OCI-LY1 (cell line): ENCODE results near the gene SULT1A3.
A peak's percentile ranks its signal among the peaks of the same experiment; 100 is the strongest.

Experiments
- H2AFZ ChIP-seq: fragments of 200-600 bp; sonication (generic), shearing (Covaris generic); 2 replicates; pipeline ENCODE4 v1.6.0; 2014; ENCODE audit warnings: antibody characterized with exemption, mild to moderate bottlenecking, low read length
- H3F3A ChIP-seq: fragments of 200-600 bp; sonication (generic), shearing (Covaris generic); 2 replicates; pipeline ENCODE4 v1.6.0; 2014; ENCODE audit warnings: mild to moderate bottlenecking, antibody characterized with exemption, low read length, moderate library complexity; ENCODE audit not compliant: insufficient read depth
- H3K27ac ChIP-seq: fragments of 200-600 bp; sonication (generic); 2 replicates; pipeline ENCODE4 v1.5.1; 2014; ENCODE audit warnings: low read length, mixed run types, mild to moderate bottlenecking, low read depth; ENCODE audit not compliant: poor library complexity, severe bottlenecking
- H3K27me3 ChIP-seq: fragments of 200-600 bp; sonication (generic); 2 replicates; pipeline ENCODE4 v1.6.0; 2014; ENCODE audit warnings: antibody characterized with exemption, mild to moderate bottlenecking, low read length, moderate library complexity; ENCODE audit not compliant: insufficient read depth
- H3K36me3 ChIP-seq: fragments of 200-600 bp; sonication (generic); 2 replicates; pipeline ENCODE4 v1.6.1; 2014; ENCODE audit warnings: mild to moderate bottlenecking, antibody characterized with exemption, low read length, moderate library complexity, mixed read lengths; ENCODE audit not compliant: insufficient read depth
- H3K4me1 ChIP-seq: fragments of 200-600 bp; sonication (generic); 2 replicates; pipeline ENCODE4 v1.5.1; 2014; ENCODE audit warnings: mild to moderate bottlenecking, low read length, moderate library complexity; ENCODE audit not compliant: insufficient read depth, severe bottlenecking
- H3K4me2 ChIP-seq: fragments of 200-600 bp; sonication (generic), shearing (Covaris generic); 2 replicates; pipeline ENCODE4 v1.6.1; 2014; ENCODE audit warnings: low read length
- H3K4me3 ChIP-seq: fragments of 200-600 bp; sonication (generic); 2 replicates; pipeline ENCODE4 v1.5.1; 2014; ENCODE audit warnings: low read length, low read depth, mild to moderate bottlenecking, mixed read lengths; ENCODE audit not compliant: poor library complexity, severe bottlenecking
- H3K79me2 ChIP-seq: fragments of 200-600 bp; shearing (Covaris generic); 2 replicates; pipeline ENCODE4 v1.6.1; 2016; ENCODE audit warnings: mixed run types, low read length, mixed read lengths; ENCODE audit not compliant: insufficient read depth
- H3K9ac ChIP-seq: fragments of 200-600 bp; sonication (generic), shearing (Covaris generic); 2 replicates; pipeline ENCODE4 v1.6.1; 2014; ENCODE audit warnings: mild to moderate bottlenecking, low read length, mixed read lengths
- H3K9me2 ChIP-seq: fragments of 200-600 bp; sonication (generic), shearing (Covaris generic); 2 replicates; pipeline ENCODE4 v1.6.1; 2014; ENCODE audit warnings: low read depth, mild to moderate bottlenecking, low read length, mixed read lengths
- H3K9me3 ChIP-seq: fragments of 200-600 bp; shearing (Covaris generic); 2 replicates; pipeline ENCODE4 v1.6.1; 2014; ENCODE audit warnings: low read length, mixed read lengths
- H4K20me1 ChIP-seq: fragments of 200-600 bp; sonication (generic), shearing (Covaris generic); 2 replicates; pipeline ENCODE4 v1.6.0; 2016; ENCODE audit warnings: mild to moderate bottlenecking, low read length; ENCODE audit not compliant: insufficient read depth
- CTCF ChIP-seq: fragments of 200-600 bp; sonication (generic), shearing (Covaris generic); IDR thresholded peaks from 2 replicates; pipeline ENCODE4 v1.5.1; 2017; ENCODE audit warnings: mild to moderate bottlenecking, antibody characterized with exemption, low read length, moderate library complexity, mixed read lengths
- EZH2 ChIP-seq: fragments of 200-600 bp; sonication (generic), shearing (Covaris generic); IDR thresholded peaks from 2 replicates; pipeline ENCODE4 v1.8.0; 2017; ENCODE audit warnings: borderline replicate concordance, mixed run types, mild to moderate bottlenecking, antibody characterized with exemption, low read length, moderate library complexity, mixed read lengths

Gene SULT1A3

GRCh38 chr16:30184096-30184890 lies 14.8 kb upstream of the SULT1A3 start:
- Histone ChIP-seq H3K27me3 (no peaks in the 10 kb centered on the region), H3F3A (no peaks in the 10 kb centered on the region), H4K20me1 (no peaks in the 10 kb centered on the region), H3K4me2 (peak overlapping the region; percentile 80), H3K79me2 (no peaks in the 10 kb centered on the region), H3K27ac (peak overlapping the region; percentile 98), H3K9me3 (no peaks in the 10 kb centered on the region), H3K9me2 (no peaks in the 10 kb centered on the region), H3K4me1 (peaks cover 37% of the 10 kb centered on the region), H3K9ac (peak overlapping the region; percentile 97), H3K36me3 (peaks cover 40% of the 10 kb centered on the region), H3K4me3 (peak overlapping the region; percentile 87), H2AFZ (no peak overlapping the region)
- no peak for TF ChIP-seq EZH2
- no peak for TF ChIP-seq CTCF

- Histone ChIP-seq H3K27ac (peak overlapping the region; percentile 98), H3K36me3 (peaks cover 40% of the 10 kb centered on the region), H3K4me1 (peaks cover 37% of the 10 kb centered on the region), H3K9me2 (no peaks in the 10 kb centered on the region), H4K20me1 (no peaks in the 10 kb centered on the region), H2AFZ (no peak overlapping the region), H3K9ac (peak overlapping the region; percentile 97), H3F3A (no peaks in the 10 kb centered on the region), H3K79me2 (no peaks in the 10 kb centered on the region), H3K4me2 (peak overlapping the region; percentile 80), H3K27me3 (no peaks in the 10 kb centered on the region), H3K4me3 (peak overlapping the region; percentile 87), H3K9me3 (no peaks in the 10 kb centered on the region)
- TF ChIP-seq CTCF: no peak
- no peak for TF ChIP-seq EZH2
Observed at GRCh38 chr16:30184891-30185682, 14.0 kb upstream of the SULT1A3 start.

DNA sequence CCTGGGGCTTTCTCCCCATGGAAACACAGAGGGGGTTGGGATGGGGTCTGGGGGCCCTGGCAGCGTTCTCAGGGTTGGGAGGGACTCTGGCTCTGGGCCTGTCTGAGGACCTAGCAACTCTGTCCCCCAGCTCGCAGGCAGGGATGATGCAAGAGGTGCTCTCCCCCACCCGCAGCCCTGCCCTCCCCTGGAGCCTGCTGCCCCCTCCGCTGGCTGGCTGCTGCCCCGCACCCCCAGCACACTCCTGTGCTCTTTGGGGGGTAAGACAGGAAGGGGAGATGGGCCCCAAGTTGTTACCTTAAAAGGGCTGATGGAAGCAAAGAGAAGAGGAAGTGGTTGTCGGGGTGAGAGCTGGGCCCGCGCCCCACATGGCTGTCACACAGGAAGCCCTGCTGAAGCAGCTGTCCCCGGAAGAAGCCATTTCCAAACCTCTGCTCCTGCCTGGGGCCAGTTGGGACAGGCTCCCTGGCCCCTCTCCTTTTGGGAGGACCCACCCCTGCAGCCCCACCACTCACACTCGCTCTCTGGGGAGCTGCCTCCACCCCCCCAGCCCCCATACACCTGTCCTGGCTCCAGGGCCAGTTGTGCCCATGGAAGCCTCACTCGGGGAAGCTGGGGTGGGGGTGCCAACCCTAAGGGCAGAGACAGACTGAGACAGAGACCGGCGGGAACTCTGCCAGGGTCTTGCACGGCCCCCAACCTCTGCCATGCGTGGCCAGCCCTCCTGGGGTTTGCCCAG lies 13.2 kb upstream of the SULT1A3 start:
- H3K4me2 ChIP-seq: peak overlapping the region; percentile 80

More for the DNA sequence above, 13.2 kb upstream of the SULT1A3 start:
- Histone ChIP-seq H3K27me3 (no peaks in the 10 kb centered on the region), H2AFZ (no peak overlapping the region), H3K27ac (peak overlapping the region; percentile 98), H3K9ac (peak overlapping the region; percentile 97), H4K20me1 (no peaks in the 10 kb centered on the region), H3K9me3 (no peaks in the 10 kb centered on the region), H3K4me1 (peaks cover 37% of the 10 kb centered on the region), H3K36me3 (peaks cover 40% of the 10 kb centered on the region), H3K9me2 (no peaks in the 10 kb centered on the region), H3K4me3 (peak overlapping the region; percentile 87), H3K79me2 (no peaks in the 10 kb centered on the region), H3F3A (no peaks in the 10 kb centered on the region)
- TF ChIP-seq CTCF: no peak
- no peak for TF ChIP-seq EZH2
